Omental fat pad (tissue), 4 donors: ENCODE data around the gene FOXL2NB. TPM values are rescaled to one million over a fixed set of nuclear protein-coding genes. Genes with fewer than 3 reads are reported as not detected.

ENCODE experiments used
- ATAC-seq: fragments of 150-250 bp; one replicate; pipeline ENCODE4 v1.9.1; 2016; ENCODE audit warnings: mild to moderate bottlenecking, moderate library complexity; ENCODE audit not compliant: low FRiP score
- DNase-seq: peaks from one replicate; pipeline ENCODE4 v3.0.0-alpha.2; 2019; ENCODE audit warnings: low spot score
- total RNA-seq, 4 donors: library from RNA; depleted of rRNA; stranded (reverse); fragments of >200 nt; gene quantifications; one replicate each; pipeline ENCODE4 v1.1.0, GENCODE V29; 2016
- TF ChIP-seq, protein P1 (sequence below), 3 donors: fragments of 450-650 bp; IDR thresholded peaks; one replicate each; pipeline ENCODE4 v1.5.1; 2016 to 2017; ENCODE audit warnings: antibody characterized with exemption in 3 of 3, mild to moderate bottlenecking in 3 of 3, moderate library complexity in 2 of 3

The FOXL2NB gene
- total RNA-seq, 4 donors from 2014 or later, result not detected

- no peak for ATAC-seq
- TF ChIP-seq, protein P1, sequence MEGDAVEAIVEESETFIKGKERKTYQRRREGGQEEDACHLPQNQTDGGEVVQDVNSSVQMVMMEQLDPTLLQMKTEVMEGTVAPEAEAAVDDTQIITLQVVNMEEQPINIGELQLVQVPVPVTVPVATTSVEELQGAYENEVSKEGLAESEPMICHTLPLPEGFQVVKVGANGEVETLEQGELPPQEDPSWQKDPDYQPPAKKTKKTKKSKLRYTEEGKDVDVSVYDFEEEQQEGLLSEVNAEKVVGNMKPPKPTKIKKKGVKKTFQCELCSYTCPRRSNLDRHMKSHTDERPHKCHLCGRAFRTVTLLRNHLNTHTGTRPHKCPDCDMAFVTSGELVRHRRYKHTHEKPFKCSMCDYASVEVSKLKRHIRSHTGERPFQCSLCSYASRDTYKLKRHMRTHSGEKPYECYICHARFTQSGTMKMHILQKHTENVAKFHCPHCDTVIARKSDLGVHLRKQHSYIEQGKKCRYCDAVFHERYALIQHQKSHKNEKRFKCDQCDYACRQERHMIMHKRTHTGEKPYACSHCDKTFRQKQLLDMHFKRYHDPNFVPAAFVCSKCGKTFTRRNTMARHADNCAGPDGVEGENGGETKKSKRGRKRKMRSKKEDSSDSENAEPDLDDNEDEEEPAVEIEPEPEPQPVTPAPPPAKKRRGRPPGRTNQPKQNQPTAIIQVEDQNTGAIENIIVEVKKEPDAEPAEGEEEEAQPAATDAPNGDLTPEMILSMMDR (IDR thresholded peaks at IDR 0.05), result no peak
- DNase-seq, result no peak
Measured at GRCh38 chr3:138907539-138907938, 39.5 kb upstream of the FOXL2NB start.

DNA sequence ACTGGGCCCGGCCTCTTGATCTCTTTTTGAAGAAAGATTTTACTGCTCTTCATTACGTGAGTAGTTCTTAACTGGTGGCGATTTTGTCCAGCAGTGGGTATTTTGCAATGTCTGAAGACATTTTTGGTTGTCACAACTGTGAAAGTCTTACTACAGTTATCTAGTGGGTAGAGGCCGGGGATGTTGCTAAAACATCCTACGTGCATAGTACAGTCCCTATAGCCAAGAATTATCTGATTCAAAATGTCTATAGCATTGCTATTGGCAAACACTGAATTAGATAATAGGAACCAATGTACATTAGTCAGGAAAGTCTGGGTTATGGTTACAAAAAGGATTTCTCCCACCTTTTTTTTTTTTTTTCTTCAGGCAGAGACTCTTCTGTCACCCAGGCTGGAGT, 38.2 kb upstream of the FOXL2NB start:
- TF ChIP-seq, protein P1 (IDR thresholded peaks at IDR 0.05), result no peak
- DNase-seq, result no peak
- no peak for ATAC-seq

GRCh38 chr3:138909904-138910303, 37.1 kb upstream of the FOXL2NB start:
- DNase-seq (no peak), ATAC-seq (no peak)
- TF ChIP-seq, protein P1 (IDR thresholded peaks at IDR 0.05), result no peak

- TF ChIP-seq, protein P1 (IDR thresholded peaks at IDR 0.05), result no peak
- ATAC-seq (no peak), DNase-seq (no peak)
Measured at GRCh38 chr3:138911621-138912020, 35.4 kb upstream of the FOXL2NB start.

DNA sequence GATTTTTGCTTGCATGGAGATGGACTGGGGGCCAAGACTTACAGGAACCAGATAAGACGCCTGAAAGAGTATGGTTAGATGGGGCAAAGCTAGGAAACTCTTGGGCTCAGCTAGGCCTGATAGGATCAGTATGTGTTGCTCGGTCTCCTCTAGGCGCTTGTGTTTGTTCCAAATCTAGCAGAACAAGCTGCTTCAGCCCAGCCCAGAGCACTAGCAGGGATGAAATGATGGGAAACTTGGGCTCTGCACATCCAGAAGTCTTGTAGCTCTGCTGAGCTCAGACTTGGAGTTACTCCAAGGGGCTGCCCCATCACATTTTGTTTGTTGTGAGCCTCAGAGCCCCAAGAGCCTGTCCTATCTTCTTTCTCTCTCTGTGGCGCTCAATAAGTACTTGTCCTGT, 34.8 kb upstream of the FOXL2NB start:
- TF ChIP-seq, protein P1 (IDR thresholded peaks at IDR 0.05), result no peak
- DNase-seq, result no peak
- ATAC-seq, result no peak

GRCh38 chr3:138913766-138914165, 33.3 kb upstream of the FOXL2NB start:
- TF ChIP-seq, protein P1 (IDR thresholded peaks at IDR 0.05), result no peak
- ATAC-seq (no peak), DNase-seq (no peak)

DNA sequence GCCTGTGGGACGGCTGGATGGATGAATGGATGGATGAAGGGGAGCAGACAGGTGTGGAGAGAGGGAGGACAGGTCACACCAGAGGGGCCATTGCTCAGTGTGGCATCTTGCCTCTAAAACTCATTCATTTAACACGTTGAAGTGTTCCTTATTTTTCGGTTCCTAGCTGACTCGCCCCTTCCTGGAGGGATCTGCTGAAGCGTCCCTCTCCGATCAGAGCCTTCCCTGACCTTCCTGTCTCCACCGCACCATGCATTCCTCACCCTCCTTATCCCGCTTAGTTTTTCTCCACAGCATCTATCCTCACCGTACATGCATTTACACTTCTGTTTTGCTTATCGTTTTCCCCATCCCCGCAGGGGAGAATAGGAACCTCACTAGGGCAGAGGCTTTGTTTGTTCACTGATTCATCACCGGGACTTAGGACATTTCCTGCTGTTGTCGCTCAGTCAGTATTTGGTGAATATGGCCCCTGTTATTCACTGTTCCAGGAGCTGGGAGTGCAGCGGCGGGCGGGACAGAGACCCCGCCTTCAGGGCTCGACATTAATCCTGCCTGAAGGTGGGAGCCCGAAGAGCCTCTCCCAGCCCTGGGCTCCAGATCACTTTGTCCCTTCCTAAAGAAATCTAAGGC, 32.0 kb upstream of the FOXL2NB start:
- TF ChIP-seq, protein P1 (IDR thresholded peaks at IDR 0.05), result no peak
- DNase-seq, result no peak
- ATAC-seq, result peak; percentile 11
